Suprapubic skin (tissue), 4 donors: ENCODE results near the gene NACC2.

ENCODE experiments used
- EP300 ChIP-seq: sonication (generic); formaldehyde crosslinking; IDR thresholded peaks from one replicate; pipeline ENCODE4 v1.6.1; 2017; ENCODE audit warnings: antibody characterized with exemption
- POLR2A ChIP-seq, 2 donors: fragments of 450-650 bp; IDR thresholded peaks; one replicate each; pipeline ENCODE4 v1.6.1; 2017; ENCODE audit warnings: antibody characterized with exemption in 2 of 2, mild to moderate bottlenecking in 2 of 2, moderate library complexity in 2 of 2
- POLR2AphosphoS5 ChIP-seq, 3 donors: sonication (generic); formaldehyde crosslinking; IDR thresholded peaks; one replicate each; pipeline ENCODE4 v1.6.1; 2017; ENCODE audit warnings: antibody characterized with exemption in 3 of 3
- TF ChIP-seq, protein P1 (sequence below), 2 donors: fragments of 200-600 bp in 1 of 2; fragments of 450-650 bp in 1 of 2; sonication (generic) in 1 of 2; IDR thresholded peaks; one replicate each; pipeline ENCODE4 v1.5.1; 2016 to 2019; ENCODE audit warnings: antibody characterized with exemption in 2 of 2, mild to moderate bottlenecking in 1 of 2, moderate library complexity in 1 of 2

DNA sequence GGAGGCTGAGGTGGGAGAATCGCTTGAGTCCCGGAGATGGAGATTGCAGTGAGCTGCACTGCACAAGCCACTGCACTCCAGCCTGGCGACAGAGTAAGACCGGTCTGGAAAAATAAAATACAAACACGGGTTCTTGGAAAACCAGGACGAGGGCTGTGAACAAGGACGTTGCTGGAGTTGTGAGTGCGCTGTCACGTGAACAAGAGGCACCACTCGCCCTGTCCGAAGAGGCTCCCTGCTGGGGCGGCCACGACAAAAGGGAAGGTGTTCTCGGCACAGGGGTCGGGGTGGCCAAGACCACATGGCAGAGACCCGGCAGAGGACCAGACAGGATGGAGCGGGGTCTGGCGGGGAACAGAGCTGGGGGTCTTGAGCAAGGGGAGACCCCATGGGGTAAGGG is 103.3 kb downstream of the NACC2 start:
- TF ChIP-seq POLR2AphosphoS5 (IDR thresholded peaks at IDR 0.05) (no peak), POLR2A (IDR thresholded peaks at IDR 0.05) (no peak), EP300 (no peak)
- TF ChIP-seq, protein P1, sequence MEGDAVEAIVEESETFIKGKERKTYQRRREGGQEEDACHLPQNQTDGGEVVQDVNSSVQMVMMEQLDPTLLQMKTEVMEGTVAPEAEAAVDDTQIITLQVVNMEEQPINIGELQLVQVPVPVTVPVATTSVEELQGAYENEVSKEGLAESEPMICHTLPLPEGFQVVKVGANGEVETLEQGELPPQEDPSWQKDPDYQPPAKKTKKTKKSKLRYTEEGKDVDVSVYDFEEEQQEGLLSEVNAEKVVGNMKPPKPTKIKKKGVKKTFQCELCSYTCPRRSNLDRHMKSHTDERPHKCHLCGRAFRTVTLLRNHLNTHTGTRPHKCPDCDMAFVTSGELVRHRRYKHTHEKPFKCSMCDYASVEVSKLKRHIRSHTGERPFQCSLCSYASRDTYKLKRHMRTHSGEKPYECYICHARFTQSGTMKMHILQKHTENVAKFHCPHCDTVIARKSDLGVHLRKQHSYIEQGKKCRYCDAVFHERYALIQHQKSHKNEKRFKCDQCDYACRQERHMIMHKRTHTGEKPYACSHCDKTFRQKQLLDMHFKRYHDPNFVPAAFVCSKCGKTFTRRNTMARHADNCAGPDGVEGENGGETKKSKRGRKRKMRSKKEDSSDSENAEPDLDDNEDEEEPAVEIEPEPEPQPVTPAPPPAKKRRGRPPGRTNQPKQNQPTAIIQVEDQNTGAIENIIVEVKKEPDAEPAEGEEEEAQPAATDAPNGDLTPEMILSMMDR (IDR thresholded peaks at IDR 0.05): no peak
